Retinal pigment epithelial cell (primary cell): ENCODE measurements around the gene GGCT.
A peak's percentile ranks its signal among the peaks of the same experiment; 100 is the strongest.
"Not testable (repeated sequence)": the region's sequence is repeated elsewhere in the genome, so short reads cannot be mapped to it uniquely, and the experiment has no call there.

Experiments
- DNase-seq: peaks from one replicate; pipeline ENCODE4 v3.0.0-alpha.2; 2010; ENCODE audit warnings: low read depth
- H3K4me3 ChIP-seq: 2 replicates; pipeline ENCODE4 v1.5.1; 2011; ENCODE audit warnings: mild to moderate bottlenecking, low read length, control low read depth, moderate library complexity
- TF ChIP-seq, protein P1 (sequence below): conservative IDR thresholded peaks from 2 replicates; pipeline ENCODE4 v1.5.1; 2011; ENCODE audit warnings: low read depth, low read length, control low read depth, inconsistent platforms

The GGCT gene

DNA sequence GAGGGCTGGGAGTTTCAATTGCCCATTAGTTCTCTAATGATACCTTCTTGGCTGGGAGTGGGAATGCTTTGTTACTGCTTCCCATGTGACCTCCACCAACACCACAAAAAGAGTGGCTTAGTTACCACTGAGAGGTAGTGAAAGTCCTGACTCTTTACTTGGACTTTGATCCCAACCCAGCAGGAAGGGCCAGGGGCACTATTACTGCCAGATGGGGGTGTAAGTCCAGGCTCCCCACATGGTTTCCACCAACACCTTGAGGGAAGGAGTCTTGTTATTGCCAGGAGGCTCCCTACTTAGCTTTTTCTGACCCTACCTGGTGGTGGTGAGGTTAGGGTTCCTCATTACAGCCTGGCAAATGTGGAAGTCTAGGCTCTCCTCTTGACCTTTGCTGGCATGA, 11.4 kb downstream of the GGCT start:
- DNase-seq, result no peak
- TF ChIP-seq, protein P1, sequence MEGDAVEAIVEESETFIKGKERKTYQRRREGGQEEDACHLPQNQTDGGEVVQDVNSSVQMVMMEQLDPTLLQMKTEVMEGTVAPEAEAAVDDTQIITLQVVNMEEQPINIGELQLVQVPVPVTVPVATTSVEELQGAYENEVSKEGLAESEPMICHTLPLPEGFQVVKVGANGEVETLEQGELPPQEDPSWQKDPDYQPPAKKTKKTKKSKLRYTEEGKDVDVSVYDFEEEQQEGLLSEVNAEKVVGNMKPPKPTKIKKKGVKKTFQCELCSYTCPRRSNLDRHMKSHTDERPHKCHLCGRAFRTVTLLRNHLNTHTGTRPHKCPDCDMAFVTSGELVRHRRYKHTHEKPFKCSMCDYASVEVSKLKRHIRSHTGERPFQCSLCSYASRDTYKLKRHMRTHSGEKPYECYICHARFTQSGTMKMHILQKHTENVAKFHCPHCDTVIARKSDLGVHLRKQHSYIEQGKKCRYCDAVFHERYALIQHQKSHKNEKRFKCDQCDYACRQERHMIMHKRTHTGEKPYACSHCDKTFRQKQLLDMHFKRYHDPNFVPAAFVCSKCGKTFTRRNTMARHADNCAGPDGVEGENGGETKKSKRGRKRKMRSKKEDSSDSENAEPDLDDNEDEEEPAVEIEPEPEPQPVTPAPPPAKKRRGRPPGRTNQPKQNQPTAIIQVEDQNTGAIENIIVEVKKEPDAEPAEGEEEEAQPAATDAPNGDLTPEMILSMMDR, result no peak
- no peak overlapping the region for H3K4me3 ChIP-seq

DNA sequence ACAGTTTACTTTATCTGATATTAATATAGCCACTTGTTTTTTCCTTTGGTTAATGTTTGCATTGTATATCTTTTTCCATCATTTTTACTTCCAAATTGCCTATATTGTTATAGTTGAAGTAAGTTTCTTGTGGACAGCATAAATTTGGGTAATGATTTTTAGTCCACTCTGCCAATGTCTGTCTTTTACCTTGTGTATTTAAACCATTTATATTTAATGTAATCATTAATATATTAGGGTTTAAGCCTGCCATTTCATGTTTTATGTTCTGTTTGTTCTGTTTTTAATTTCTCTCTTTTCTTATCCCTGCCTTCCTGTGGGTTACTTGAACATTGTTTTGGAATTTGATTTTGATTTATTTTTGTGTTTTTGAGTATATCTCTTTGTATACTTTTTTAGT, 13.2 kb downstream of the GGCT start:
- TF ChIP-seq, protein P1, result no peak

DNA sequence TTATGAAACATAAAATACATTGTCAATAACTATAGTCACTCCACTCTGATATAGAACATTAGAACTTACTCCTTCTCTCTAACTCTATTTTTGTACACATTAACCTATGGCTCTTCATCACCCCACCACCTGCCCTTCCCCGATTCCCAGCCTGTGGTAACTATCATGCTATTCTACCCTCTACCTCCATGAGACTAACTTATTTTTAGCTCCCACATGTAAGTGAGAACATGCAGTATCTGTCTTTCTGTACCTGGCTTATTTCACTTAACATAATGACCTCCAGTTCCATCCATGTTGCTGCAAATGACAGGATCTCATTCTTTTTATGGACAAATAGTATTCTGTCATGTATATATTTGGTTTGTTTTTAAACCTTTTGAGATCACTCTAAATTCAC, 17.3 kb downstream of the GGCT start:
- no peak overlapping the region for H3K4me3 ChIP-seq
- TF ChIP-seq, protein P1, result no peak
- DNase-seq, result no peak

More for the DNA sequence above, 13.2 kb downstream of the GGCT start:
- no peak overlapping the region for H3K4me3 ChIP-seq
- DNase-seq, result no peak

DNA sequence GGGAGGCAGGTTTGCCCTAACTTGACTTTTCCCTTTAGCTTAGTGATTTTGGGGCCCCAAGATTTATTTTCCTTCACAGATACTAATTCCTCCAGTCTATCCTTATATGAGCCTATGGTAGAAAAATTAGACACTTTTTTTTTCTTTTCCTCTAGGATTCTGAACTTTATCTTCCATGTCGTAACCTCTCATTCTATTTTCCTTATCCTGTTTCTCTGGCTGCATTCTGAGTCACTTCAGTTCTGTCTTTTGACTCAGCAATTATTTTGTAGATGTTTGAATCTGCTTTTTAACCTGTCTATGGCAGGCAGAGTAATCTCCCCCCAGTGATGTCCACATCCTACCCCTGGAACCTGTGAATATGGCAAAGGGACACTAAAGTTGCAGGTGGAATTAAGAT, 19.0 kb downstream of the GGCT start:
- H3K4me3 ChIP-seq, result no peak overlapping the region
- TF ChIP-seq, protein P1, result no peak
- DNase-seq, result no peak

DNA sequence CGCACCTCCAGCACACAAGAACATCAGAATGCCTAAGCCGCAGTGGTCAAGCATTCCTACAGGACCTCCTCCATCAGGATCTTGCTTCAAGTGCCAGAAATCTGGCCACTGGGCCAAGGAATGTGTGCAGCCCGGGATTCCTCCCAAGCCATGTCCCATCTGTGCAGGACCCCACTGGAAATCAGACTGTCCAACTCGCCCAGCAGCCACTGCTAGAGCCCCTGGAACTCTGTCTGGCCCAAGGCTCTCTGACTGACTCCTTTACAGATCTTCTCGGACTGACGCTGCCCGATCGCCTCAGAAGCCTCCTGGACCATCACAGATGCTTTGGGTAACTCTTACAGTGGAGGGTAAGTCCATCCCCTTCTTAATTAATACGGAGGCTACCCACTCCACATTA, 23.2 kb downstream of the GGCT start:
- not testable (repeated sequence) for DNase-seq, H3K4me3 ChIP-seq

DNA sequence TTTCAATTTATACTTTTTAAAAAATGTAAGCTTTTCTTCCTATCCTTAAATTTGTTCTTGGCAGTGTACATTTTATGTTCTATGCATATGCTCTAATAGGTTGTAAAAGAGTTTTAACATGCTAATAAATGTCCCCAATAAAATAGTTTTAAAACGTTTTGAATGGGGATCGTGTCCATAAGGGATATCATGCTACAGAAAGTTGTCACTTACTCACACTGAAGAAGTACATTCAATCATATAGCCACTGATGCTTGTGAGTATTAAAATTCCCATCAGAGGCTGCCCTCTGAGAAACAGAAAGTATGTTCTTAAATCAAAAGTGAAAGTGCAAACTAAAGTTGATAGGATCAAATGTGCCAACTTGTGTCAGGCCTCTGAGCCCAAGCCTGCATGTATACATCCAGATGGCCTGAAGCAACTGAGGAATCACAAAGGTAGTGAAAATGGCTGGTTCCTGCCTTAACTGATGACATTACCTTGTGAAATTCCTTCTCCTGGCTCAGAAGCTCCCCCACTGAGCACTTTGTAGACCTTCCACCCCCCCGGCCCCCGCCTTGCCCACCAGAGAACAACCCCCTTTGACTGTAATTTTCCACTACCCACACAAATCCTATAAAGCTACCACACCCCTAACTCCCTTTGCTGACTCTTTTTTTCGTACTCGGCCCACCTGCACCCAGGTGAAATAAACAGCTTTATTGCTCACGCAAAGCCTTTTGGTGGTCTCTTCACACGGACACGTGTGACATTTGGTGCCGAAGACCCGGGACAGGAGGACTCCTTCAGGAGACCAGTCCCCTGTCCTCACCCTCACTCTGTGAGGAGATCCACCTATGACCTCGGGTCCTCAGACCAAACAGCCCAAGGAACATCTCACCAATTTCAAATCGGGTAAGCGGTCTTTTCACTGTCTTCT, 25.2 kb downstream of the GGCT start:
- peak overlapping the region; percentile 78 for H3K4me3 ChIP-seq
- TF ChIP-seq, protein P1, result no peak
- no peak for DNase-seq

DNA sequence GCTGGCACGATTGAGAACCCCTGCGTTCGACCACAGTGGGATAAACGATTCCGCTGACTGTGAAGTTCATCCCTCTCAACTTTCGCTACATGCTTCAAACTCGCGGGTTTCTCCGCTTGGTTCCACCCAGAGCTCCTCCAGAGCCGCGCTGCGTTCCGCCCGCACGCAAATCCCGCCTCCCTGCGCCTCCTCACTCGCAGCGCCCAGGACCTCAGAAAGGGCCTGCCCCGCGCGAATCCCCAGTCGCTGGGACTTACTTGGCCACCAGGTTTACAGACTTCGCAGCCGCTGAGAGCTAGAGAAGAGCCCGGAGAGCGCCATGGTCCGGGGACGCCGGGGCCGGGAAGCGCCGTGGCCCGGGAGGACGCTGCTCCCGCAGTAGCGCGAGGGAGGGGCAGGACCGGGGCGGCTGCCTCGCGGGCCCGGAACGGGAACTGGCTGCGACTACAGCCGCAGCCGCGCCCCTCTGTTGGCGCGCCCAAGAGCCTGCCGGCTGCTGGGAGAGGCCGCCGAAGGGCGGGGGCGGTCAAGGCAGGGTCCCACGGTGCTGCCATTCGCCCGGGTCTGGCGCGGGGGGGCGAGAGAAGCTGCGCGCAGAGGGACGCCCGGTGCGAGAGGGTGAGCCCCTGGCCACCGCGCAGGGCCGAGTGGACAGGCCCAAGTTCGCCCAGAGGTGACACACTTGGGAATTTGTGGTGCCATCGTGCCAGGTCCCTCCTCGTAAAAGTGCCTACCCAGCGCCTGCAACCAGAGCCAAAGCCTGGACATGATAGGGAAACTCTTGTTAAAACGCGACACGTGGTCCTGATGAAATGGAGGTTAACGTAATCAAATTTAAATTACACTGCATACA, 26.1 kb downstream of the GGCT start, which contains the start of gene NOD1:
TSS of gene NOD1 (minus strand) at position 436 of the 853 bp plus-strand sequence. CDS start 21,863 bp downstream, outside the sequence.
- H3K4me3 ChIP-seq, result peak within 1 kb of the TSS; percentile 78
- TF ChIP-seq, protein P1, result no peak

More for the DNA sequence above, 26.1 kb downstream of the GGCT start, which contains the start of gene NOD1:
- no peak for DNase-seq
